Neural cell (in vitro differentiated cells): Measurements from ENCODE around the gene ARHGAP9. TPM values are rescaled to one million over a fixed set of nuclear protein-coding genes. Genes with fewer than 3 reads are reported as not detected.

ENCODE experiments used
- H2AFZ ChIP-seq: fragments of 200-600, 300-800 bp; sonication (generic), shearing (Covaris generic); 2 replicates; pipeline ENCODE4 v1.6.0; 2014; ENCODE audit warnings: low read depth, mild to moderate bottlenecking, antibody characterized with exemption, low read length, moderate library complexity
- H3F3A ChIP-seq: fragments of 200-600 bp; shearing (Covaris generic); 2 replicates; pipeline ENCODE4 v1.6.1; 2016; ENCODE audit warnings: mild to moderate bottlenecking, moderate library complexity, mixed read lengths, antibody characterized with exemption, low read length; ENCODE audit not compliant: insufficient read depth, poor library complexity, severe bottlenecking
- H3K27ac ChIP-seq: fragments of 200-600, 300-800 bp; sonication (generic), shearing (Covaris generic); 2 replicates; pipeline ENCODE4 v1.5.1; 2014; ENCODE audit warnings: mild to moderate bottlenecking, low read length, moderate library complexity
- H3K27me3 ChIP-seq: fragments of 300-800, 200-600 bp; sonication (generic), shearing (Covaris generic); 2 replicates; pipeline ENCODE4 v1.6.0; 2014; ENCODE audit warnings: mild to moderate bottlenecking, low read depth, low read length, moderate library complexity; ENCODE audit not compliant: insufficient read depth
- H3K36me3 ChIP-seq: fragments of 300-800, 200-600 bp; sonication (generic), shearing (Covaris generic); 2 replicates; pipeline ENCODE4 v1.5.1; 2014; ENCODE audit warnings: mild to moderate bottlenecking, antibody characterized with exemption, low read length, moderate library complexity; ENCODE audit not compliant: insufficient read depth
- H3K4me2 ChIP-seq: fragments of 300-800, 200-600 bp; sonication (generic), shearing (Covaris generic); 2 replicates; pipeline ENCODE4 v1.6.0; 2014; ENCODE audit warnings: mild to moderate bottlenecking, low read length
- H3K4me3 ChIP-seq: fragments of 300-800, 200-600 bp; sonication (generic), shearing (Covaris generic); 2 replicates; pipeline ENCODE4 v1.5.1; 2014; ENCODE audit warnings: mild to moderate bottlenecking, low read length, moderate library complexity
- H3K79me2 ChIP-seq: fragments of 200-600 bp; shearing (Covaris generic); replicated peaks from 2 replicates; pipeline ENCODE4 v1.6.0; 2014; ENCODE audit warnings: mild to moderate bottlenecking, low read length, moderate library complexity; ENCODE audit not compliant: insufficient read depth
- H3K9ac ChIP-seq: fragments of 300-800, 200-600 bp; sonication (generic), shearing (Covaris generic); 2 replicates; pipeline ENCODE4 v1.6.1; 2016; ENCODE audit warnings: mild to moderate bottlenecking, low read length, mixed read lengths
- H3K9me2 ChIP-seq: fragments of 200-600 bp; shearing (Covaris generic); 2 replicates; pipeline ENCODE4 v1.6.1; 2016; ENCODE audit warnings: mild to moderate bottlenecking, low read length, mixed read lengths; ENCODE audit not compliant: insufficient read depth
- H3K9me3 ChIP-seq: fragments of 200-600, 300-800 bp; sonication (generic), shearing (Covaris generic); 2 replicates; pipeline ENCODE4 v1.6.1; 2016; ENCODE audit warnings: mild to moderate bottlenecking, mixed run types, low read length, moderate library complexity, mixed read lengths
- H4K20me1 ChIP-seq: fragments of 200-600 bp; shearing (Covaris generic); 2 replicates; pipeline ENCODE4 v1.6.1; 2016; ENCODE audit warnings: mild to moderate bottlenecking, mixed run types; ENCODE audit not compliant: insufficient read depth
- EP300 ChIP-seq: fragments of 450-650 bp; conservative IDR thresholded peaks from 2 replicates; pipeline ENCODE4 v1.6.1; 2014; ENCODE audit warnings: antibody characterized with exemption, mild to moderate bottlenecking, moderate library complexity; ENCODE audit not compliant: poor library complexity, severe bottlenecking
- EZH2 ChIP-seq: fragments of 200-600, 300-800 bp; shearing (Covaris generic), sonication (generic); IDR thresholded peaks from 2 replicates; pipeline ENCODE4 v1.6.1; 2014; ENCODE audit warnings: antibody characterized with exemption, low read length, borderline replicate concordance, mild to moderate bottlenecking; ENCODE audit not compliant: insufficient read depth, poor library complexity, severe bottlenecking
- MXI1 ChIP-seq: fragments of 450-650 bp; conservative IDR thresholded peaks from 2 replicates; pipeline ENCODE4 v1.6.1; 2014; ENCODE audit warnings: antibody characterized with exemption, mild to moderate bottlenecking; ENCODE audit not compliant: poor library complexity, severe bottlenecking
- POLR2AphosphoS5 ChIP-seq: IDR thresholded peaks from 2 replicates; pipeline ENCODE4 v1.6.1; 2012
- RAD21 ChIP-seq: fragments of 450-650 bp; conservative IDR thresholded peaks from 2 replicates; pipeline ENCODE4 v1.6.1; 2014; ENCODE audit warnings: antibody characterized with exemption, mild to moderate bottlenecking, moderate library complexity
- SMC3 ChIP-seq: fragments of 450-650 bp; conservative IDR thresholded peaks from 2 replicates; pipeline ENCODE4 v1.6.1; 2014; ENCODE audit warnings: antibody characterized with exemption, mild to moderate bottlenecking, moderate library complexity; ENCODE audit not compliant: poor library complexity
- TAF1 ChIP-seq: IDR thresholded peaks from 2 replicates; pipeline ENCODE4 v1.6.1; 2012; ENCODE audit warnings: low read depth
- polyA plus RNA-seq: library from polyadenylated mRNA; depleted of rRNA; stranded (reverse); fragments of >200 nt; gene quantifications from 2 replicates; pipeline ENCODE4 v1.2.3, GENCODE V29; 2014
- TF ChIP-seq, protein P1 (sequence below): fragments of 450-650 bp; IDR thresholded peaks from 2 replicates; pipeline ENCODE4 v1.5.1; 2014; ENCODE audit warnings: antibody characterized with exemption, mild to moderate bottlenecking, moderate library complexity; ENCODE audit not compliant: poor library complexity, severe bottlenecking
- TF ChIP-seq, protein P2 (sequence below): IDR thresholded peaks from 2 replicates; pipeline ENCODE4 v1.6.1; 2012; ENCODE audit warnings: borderline replicate concordance

Gene ARHGAP9
- polyA plus RNA-seq, 1 donor from 2014 or later: not detected

DNA sequence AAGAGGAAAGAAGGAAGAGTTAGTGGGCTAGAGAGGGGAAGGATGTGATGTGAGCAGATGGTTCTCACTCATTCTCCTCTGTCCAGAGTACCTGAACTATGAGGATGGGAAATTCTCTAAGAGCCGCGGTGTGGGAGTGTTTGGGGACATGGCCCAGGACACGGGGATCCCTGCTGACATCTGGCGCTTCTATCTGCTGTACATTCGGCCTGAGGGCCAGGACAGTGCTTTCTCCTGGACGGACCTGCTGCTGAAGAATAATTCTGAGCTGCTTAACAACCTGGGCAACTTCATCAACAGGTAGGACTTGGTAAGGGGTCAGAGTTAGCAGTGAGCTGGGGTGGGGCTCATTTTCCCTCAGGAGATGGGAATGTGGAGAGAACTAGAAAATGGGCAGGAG lies 33.0 kb upstream of the ARHGAP9 start:
- no peak overlapping the region for H3K4me3 ChIP-seq
- TF ChIP-seq EP300 (no peak), TAF1 (no peak), POLR2AphosphoS5 (no peak), MXI1 (no peak), SMC3 (no peak), RAD21 (no peak), EZH2 (no peak)
- TF ChIP-seq, protein P1, sequence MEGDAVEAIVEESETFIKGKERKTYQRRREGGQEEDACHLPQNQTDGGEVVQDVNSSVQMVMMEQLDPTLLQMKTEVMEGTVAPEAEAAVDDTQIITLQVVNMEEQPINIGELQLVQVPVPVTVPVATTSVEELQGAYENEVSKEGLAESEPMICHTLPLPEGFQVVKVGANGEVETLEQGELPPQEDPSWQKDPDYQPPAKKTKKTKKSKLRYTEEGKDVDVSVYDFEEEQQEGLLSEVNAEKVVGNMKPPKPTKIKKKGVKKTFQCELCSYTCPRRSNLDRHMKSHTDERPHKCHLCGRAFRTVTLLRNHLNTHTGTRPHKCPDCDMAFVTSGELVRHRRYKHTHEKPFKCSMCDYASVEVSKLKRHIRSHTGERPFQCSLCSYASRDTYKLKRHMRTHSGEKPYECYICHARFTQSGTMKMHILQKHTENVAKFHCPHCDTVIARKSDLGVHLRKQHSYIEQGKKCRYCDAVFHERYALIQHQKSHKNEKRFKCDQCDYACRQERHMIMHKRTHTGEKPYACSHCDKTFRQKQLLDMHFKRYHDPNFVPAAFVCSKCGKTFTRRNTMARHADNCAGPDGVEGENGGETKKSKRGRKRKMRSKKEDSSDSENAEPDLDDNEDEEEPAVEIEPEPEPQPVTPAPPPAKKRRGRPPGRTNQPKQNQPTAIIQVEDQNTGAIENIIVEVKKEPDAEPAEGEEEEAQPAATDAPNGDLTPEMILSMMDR: no peak
- TF ChIP-seq, protein P2, sequence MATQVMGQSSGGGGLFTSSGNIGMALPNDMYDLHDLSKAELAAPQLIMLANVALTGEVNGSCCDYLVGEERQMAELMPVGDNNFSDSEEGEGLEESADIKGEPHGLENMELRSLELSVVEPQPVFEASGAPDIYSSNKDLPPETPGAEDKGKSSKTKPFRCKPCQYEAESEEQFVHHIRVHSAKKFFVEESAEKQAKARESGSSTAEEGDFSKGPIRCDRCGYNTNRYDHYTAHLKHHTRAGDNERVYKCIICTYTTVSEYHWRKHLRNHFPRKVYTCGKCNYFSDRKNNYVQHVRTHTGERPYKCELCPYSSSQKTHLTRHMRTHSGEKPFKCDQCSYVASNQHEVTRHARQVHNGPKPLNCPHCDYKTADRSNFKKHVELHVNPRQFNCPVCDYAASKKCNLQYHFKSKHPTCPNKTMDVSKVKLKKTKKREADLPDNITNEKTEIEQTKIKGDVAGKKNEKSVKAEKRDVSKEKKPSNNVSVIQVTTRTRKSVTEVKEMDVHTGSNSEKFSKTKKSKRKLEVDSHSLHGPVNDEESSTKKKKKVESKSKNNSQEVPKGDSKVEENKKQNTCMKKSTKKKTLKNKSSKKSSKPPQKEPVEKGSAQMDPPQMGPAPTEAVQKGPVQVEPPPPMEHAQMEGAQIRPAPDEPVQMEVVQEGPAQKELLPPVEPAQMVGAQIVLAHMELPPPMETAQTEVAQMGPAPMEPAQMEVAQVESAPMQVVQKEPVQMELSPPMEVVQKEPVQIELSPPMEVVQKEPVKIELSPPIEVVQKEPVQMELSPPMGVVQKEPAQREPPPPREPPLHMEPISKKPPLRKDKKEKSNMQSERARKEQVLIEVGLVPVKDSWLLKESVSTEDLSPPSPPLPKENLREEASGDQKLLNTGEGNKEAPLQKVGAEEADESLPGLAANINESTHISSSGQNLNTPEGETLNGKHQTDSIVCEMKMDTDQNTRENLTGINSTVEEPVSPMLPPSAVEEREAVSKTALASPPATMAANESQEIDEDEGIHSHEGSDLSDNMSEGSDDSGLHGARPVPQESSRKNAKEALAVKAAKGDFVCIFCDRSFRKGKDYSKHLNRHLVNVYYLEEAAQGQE: no peak
- H3K4me2 ChIP-seq: no peak overlapping the region
- H3K9ac ChIP-seq: no peak overlapping the region
- no peaks in the 10 kb centered on the region for H3F3A ChIP-seq
- H2AFZ ChIP-seq: no peak overlapping the region
- H3K36me3 ChIP-seq: peaks cover 7% of the 10 kb centered on the region
- no peaks in the 10 kb centered on the region for H3K9me2 ChIP-seq
- H3K9me3 ChIP-seq: no peaks in the 10 kb centered on the region
- no peaks in the 10 kb centered on the region for H4K20me1 ChIP-seq
- H3K27ac ChIP-seq: no peak overlapping the region
- H3K79me2 ChIP-seq: no peaks in the 10 kb centered on the region
- no peaks in the 10 kb centered on the region for H3K27me3 ChIP-seq

DNA sequence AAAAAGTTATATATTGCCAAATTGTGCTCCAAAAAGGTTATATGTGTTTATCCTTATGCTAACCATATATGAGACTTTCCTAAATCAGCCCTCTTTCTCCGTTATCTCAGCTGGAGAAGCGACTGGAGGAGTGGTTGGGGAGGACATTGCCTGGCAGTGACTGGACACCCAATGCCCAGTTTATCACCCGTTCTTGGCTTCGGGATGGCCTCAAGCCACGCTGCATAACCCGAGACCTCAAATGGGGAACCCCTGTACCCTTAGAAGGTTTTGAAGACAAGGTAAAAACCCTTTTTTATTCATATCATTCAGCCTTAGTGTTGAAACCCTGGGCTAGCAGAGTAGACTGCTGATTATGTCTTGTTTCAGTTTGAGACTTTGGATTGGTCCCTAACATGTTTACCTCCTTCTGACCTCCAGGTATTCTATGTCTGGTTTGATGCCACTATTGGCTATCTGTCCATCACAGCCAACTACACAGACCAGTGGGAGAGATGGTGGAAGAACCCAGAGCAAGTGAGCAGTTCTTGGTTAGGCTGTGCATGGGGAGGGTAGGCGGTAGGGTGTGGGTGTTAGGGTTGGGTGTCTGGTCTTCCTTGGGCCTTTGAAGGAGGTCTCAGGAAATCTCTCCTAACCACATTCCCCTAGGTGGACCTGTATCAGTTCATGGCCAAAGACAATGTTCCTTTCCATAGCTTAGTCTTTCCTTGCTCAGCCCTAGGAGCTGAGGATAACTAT lies 32.1 kb upstream of the ARHGAP9 start:
- H3F3A ChIP-seq: no peaks in the 10 kb centered on the region

More for the DNA sequence above, 32.1 kb upstream of the ARHGAP9 start:
- TF ChIP-seq TAF1 (no peak), EZH2 (no peak), EP300 (no peak), RAD21 (no peak), MXI1 (no peak), POLR2AphosphoS5 (no peak), SMC3 (no peak)
- TF ChIP-seq, protein P2: no peak
- TF ChIP-seq, protein P1: no peak
- peaks cover 7% of the 10 kb centered on the region for H3K36me3 ChIP-seq
- no peaks in the 10 kb centered on the region for H3K9me3 ChIP-seq
- no peak overlapping the region for H3K27ac ChIP-seq
- H2AFZ ChIP-seq: no peak overlapping the region
- no peaks in the 10 kb centered on the region for H3K9me2 ChIP-seq
- H3K27me3 ChIP-seq: no peaks in the 10 kb centered on the region
- H4K20me1 ChIP-seq: no peaks in the 10 kb centered on the region
- no peak overlapping the region for H3K9ac ChIP-seq
- no peak overlapping the region for H3K4me2 ChIP-seq
- no peak overlapping the region for H3K4me3 ChIP-seq
- H3K79me2 ChIP-seq: no peaks in the 10 kb centered on the region
